Measurements from ENCODE around the gene PRKCA. TPM values are rescaled to one million over a fixed set of nuclear protein-coding genes. Genes with fewer than 3 reads are reported as not detected.

The PRKCA gene
- total RNA-seq, 1 donor from 2014 or later: 3.9 TPM

- DNase-seq: no peak
Observed at GRCh38 chr17:66655461-66655860, 353.0 kb downstream of the PRKCA start.

- DNase-seq: no peak
Observed at GRCh38 chr17:66655861-66656260, 353.4 kb downstream of the PRKCA start.

- no peak for DNase-seq
Observed at GRCh38 chr17:66661411-66662256, 359.2 kb downstream of the PRKCA start.

- DNase-seq: no peak
Observed at GRCh38 chr17:66662496-66662895, 360.1 kb downstream of the PRKCA start.

GRCh38 chr17:66663041-66663606 lies 360.7 kb downstream of the PRKCA start:
- DNase-seq: no peak

- no peak for DNase-seq
Observed at GRCh38 chr17:66664336-66664735, 361.9 kb downstream of the PRKCA start.

- no peak for DNase-seq
Observed at GRCh38 chr17:66665194-66665593, 362.8 kb downstream of the PRKCA start.

- DNase-seq: no peak
Observed at GRCh38 chr17:66667090-66667489, 364.7 kb downstream of the PRKCA start.

- DNase-seq: no peak
Observed at GRCh38 chr17:66667491-66668030, 365.1 kb downstream of the PRKCA start.

- no peak for DNase-seq
Observed at GRCh38 chr17:66670206-66670605, 367.8 kb downstream of the PRKCA start.

GRCh38 chr17:66671156-66671555 lies 368.7 kb downstream of the PRKCA start:
- DNase-seq: no peak

GRCh38 chr17:66673668-66674276 lies 371.4 kb downstream of the PRKCA start:
- DNase-seq: peak; percentile 50

- no peak for DNase-seq
Observed at GRCh38 chr17:66675273-66675990, 373.0 kb downstream of the PRKCA start.

- no peak for DNase-seq
Observed at GRCh38 chr17:66675991-66676371, 373.6 kb downstream of the PRKCA start.

GRCh38 chr17:66676421-66676820 lies 374.0 kb downstream of the PRKCA start:
- DNase-seq: no peak

GRCh38 chr17:66677201-66677981 lies 375.0 kb downstream of the PRKCA start:
- no peak for DNase-seq

GRCh38 chr17:66678061-66678460 lies 375.6 kb downstream of the PRKCA start:
- DNase-seq: no peak

GRCh38 chr17:66678827-66679226 lies 376.4 kb downstream of the PRKCA start:
- DNase-seq: no peak

GRCh38 chr17:66679631-66680517 lies 377.5 kb downstream of the PRKCA start:
- DNase-seq: no peak

GRCh38 chr17:66682283-66682682 lies 379.9 kb downstream of the PRKCA start:
- DNase-seq: no peak

- DNase-seq: no peak
Observed at GRCh38 chr17:66684261-66684660, 381.8 kb downstream of the PRKCA start.

Measured in skin of body (tissue), 2 donors.